Stimulated activated CD8-positive, alpha-beta memory T cell treated with anti-CD3 and anti-CD28 coated beads, Interleukin-2, amount 100 ng/mL, for 48 hours (primary cell): Measurements from ENCODE around the gene RFX3.

Experiments
- DNase-seq, 2 donors: peaks; one replicate each; pipeline ENCODE4 v3.0.0-alpha.2; 2020; ENCODE audit warnings: low read depth in 2 of 2

RFX3 gene

DNA sequence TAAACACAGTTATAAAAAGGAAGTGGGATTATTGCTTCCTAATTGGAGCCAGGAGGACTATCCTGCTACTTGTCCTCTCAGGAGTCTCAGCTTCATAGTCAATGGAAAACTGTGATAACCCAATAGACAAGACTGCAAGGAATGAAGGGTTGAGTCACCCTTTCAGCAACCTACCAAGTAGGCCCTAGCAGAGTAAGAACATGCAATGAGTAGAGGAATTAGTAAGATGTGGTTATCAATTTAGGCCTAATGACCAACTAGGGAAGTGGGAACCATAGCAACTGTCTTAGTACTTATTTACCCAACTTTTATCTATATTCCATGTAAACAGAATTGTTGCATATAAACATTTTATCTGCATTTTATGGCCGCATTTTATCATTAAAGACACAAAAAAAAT lies 310.1 kb downstream of the RFX3 start:
- DNase-seq: no peak

DNA sequence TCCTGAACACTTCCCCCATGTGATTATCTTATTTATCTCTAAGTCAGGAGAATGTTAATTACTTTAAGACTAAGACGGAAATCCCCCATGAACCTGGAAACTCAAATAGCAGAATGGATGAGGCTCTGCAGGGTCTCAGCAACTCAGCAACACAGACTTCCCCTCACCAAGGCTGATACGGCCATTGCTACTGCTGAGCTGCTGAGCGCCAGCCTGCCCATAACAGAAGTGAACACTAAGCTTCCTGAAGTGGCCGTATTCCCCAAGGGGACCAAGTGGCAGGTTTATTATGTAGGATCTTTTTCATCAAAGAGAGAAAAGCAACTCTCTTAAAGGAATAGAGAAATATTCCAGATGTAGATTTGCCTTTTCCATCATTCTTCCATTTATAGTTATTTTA lies 311.1 kb downstream of the RFX3 start:
- DNase-seq: no peak

DNA sequence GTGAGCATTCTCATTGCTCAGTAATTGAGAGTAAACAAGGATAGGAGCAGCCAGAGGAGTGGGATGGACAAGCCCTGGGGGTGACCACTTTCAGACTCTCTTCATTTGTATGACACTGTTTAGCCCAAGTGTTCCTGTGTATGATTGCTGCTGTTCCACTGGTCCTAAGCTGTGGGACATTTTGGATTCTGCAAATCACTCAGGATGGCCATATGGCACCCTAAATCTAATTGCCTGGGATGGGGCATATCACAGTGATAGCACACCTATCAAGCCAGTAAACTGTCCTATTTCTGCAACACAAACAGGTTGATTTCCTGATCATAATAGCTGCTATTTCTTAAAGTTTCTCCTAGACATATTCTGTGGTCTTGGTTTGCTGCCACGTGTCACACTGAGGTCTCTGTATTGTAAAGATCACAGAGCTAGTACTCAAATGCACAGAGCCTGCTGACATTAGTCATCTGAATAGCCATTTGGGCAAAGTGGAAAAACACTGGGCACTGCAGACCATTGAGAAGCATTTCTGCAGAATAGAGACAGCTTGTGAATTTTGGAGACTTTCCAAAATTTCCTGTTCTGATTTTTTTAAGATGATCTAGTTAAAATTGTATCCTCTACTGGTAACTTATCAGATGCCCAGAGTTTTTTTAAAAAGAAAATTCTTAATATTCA lies 320.2 kb downstream of the RFX3 start:
- no peak for DNase-seq

DNA sequence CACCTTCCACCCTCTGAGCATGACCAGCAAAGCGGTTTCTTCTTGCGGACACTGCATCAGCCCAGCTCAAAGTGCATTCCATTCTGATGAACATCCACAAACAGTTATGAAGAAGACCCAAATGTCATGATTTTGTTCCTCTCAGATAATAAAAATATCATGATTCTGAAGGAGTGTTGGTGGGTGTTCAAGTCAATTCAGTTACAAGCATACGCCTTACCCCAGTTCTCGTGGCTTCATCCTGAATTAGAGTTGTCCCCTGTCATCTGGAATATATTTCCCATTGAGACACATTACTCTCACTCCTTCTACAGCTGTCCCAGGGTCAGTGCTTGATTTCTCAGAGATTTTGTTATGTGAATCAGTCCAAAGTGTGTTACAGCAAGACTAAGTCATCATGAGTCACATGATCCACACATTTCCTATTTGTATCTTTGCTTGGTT lies 325.4 kb downstream of the RFX3 start:
- no peak for DNase-seq

DNA sequence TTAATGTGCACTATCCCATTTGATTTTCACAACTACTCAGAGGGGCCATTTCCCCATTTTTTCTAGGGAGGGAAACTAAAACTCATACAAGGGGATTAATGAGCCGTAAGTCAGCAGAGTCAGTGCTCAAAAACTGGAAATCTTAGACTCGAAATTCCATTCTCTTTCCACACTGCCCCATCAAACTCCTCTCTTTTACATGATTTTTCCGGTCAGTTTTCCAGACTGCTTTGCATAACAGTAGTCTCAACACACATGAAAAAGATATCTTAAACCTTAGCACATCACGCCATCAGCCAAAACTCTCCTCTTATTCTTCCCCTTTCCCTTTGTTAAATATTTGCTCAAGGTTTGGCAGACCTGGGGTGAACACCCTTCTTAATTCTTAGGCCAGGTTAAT lies 332.0 kb downstream of the RFX3 start:
- DNase-seq: no peak

DNA sequence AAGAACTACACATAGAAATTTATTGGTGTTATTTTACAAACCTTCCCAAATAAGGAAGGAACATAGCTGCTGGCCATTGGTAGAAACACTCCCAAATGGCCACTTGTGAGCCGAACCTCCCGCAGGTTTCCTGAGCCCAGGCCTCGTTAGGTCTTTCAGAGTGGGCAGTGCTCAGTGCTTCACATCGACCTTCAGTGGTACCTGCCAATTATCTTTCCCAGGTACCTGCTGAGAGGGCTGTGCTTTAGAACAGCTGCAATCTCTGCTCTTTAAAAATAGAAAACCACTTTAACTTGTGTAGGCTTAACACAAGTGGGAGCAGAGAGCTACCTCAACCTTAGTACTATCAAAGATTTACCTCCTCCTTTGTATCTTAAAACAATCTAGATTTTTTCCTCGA lies 334.1 kb downstream of the RFX3 start:
- no peak for DNase-seq

DNA sequence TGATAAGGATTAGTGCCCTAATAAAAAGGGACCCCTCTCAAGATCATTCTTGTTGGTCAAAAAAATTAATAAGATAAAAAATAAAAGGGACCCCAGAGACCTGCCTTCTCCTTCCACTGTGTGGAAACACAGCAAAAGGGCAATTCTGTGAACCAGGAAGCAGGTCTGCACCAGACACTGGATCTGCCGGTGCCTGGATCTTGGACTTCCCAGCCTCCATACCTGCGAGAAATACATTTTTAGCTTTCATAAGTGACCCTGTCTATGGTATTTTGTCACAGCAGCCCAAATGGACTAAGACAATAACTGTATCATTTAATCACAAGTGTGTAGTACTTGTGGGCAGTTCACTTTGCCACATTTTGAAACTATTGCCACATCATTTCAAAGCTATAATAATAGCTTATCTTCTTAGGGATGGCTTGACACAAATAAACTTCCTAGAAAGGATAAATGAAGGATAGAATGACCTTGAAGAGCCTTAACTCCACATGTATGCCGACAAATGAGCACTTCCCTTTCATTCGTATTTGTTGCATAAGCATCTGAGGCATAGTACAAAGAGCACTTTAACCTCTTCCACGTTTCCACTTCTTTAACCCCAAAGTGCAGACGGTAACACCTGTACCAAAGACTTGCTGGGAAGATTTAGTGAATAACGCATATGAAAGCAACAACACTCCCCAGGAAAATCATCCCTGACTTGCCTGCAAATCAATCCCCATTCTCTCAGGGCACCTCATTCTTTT lies 336.5 kb downstream of the RFX3 start:
- DNase-seq: no peak

DNA sequence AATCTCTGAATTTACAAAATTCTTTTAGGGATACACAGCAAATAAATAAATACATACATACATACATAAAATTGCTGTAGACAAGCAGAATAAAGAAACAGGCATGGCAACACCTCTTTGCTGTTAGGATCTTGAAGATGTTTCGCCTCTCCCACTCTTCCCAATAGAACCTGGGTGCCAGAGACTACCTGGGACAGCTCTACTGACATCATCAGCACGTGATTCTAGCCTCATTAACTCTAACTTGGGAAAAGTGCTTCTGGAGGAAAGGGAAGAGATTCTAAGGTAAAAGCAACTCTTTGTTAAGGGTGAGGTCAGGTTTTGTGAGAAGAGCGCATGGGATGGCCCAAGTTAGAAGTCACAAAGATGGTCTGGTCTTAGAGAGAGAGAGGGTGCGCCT lies 339.1 kb downstream of the RFX3 start:
- no peak for DNase-seq

DNA sequence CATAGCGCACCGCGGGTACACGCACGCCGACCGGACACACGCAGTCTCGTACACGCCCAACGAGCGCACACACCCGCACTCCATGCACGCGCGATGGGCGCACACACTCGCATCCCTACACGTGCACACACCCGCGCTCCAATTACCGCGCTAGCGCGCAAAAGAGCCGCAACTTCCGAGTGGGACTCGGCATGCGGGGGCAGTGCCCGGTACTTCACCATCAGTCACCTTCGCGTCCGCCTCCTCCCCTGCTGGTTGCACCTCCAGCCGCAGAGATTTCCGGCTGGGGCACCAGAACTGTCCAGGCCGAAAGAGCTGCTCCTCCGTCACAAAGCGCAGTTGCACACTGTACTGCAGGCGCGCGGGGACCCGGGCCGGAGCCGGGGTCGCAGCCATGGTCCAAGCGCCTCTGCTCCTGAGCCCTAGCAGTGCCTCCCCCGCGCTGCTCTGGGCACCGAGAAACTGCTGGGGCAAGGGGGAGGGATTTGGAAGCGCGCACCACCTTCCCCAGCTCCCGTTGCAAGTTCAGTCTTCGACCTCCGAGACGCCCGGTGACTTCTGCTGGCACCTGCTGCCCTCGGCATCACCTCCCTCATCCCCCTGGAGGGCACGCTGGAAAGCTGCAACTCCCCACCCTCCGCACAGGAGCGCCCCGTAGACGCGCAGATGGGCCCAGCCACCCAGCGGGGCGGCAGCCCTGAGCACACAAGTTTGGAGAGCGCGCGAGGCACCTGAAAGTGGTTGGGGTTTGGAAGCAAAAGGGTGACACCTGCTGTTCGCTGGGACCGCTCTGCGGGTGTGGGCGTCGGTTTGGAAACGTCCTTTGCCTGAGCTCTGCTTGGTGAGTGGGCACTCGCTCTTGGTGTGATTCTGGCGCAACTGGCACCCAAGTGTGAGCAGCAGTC lies 344.5 kb downstream of the RFX3 start:
- DNase-seq: peak; percentile 20 to 38

DNA sequence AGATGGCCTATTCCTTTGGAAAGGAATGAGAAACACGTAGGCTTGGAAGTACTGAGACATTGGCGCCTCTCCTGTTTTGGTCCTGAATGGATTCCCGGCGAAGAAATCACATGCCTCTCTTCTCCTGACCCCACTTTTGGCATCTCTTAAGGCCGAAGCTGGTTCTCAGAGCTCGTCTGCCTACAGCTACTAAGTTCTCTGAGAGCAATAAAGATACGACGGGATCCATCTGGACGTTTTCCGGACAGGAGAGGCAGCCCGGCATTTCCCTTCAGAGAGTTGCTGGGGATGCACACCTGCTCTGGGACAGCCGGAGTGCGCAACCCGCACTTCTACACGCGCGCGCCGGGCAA lies 345.1 kb downstream of the RFX3 start:
- DNase-seq: no peak

DNA sequence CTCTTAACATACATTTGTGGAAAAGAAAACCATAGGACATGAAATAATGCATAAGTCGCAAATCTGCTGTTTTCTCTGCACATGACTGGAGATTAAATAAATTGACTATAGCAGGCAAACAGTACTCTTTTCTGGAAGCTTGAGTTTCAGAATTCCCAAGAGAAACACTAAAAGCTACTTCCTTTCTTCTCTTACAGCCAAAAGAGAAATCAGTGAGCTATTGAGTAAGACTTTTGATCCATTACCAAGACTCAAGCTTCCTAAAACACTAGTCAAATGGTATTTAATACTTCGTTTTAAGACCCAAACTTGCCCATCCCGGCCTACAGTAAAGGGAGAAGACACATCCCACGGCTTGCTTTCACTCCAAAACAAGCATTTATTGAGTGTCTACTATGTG lies 346.1 kb downstream of the RFX3 start:
- no peak for DNase-seq

DNA sequence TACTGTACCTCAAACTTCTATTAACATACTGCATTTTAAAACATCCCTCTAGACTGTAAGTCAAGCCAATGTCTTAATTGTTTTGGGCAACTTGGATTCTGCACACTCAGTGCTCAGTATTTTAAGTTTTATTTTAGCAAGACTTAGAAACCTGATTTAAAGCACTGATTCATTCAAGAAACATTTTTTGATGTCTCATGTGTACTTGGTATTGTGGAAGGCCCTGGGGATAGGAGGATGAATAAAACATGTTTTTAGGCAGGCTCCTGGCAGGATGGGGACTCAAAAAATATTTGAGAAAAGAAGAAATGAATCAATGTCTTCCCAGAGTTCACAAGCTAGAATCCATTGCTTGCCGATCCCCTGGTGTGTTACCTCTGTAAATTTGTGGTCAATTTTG lies 347.9 kb downstream of the RFX3 start:
- no peak for DNase-seq

DNA sequence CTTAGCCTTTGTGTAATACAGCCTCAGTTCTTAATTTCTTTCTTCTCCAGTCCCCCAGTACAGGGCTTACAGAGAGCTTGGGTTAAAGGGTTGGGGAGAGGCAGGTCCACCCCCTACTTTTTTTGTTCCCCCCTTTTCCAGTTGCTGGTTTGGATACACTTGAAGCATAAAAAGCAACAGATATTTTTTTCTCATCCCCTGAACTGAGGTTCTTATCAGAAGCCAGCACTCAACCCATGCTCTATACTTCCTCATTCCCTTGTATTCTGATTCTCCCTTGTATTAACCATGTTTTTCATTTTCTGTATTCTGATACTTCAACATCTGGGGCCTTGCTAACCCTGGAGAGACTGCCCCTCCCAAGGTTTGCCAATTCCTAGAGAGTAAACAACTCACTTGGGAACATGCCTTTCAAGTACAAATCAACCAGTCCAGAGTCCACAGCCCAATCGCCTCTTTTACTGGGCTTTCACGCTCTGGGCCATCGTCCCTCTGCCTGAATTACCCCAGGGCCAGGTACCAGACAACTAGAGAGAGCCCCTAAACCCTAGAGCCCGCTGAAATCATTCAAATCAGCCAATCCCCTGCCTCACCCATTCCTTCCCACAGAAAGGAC lies 348.5 kb downstream of the RFX3 start:
- DNase-seq: no peak

DNA sequence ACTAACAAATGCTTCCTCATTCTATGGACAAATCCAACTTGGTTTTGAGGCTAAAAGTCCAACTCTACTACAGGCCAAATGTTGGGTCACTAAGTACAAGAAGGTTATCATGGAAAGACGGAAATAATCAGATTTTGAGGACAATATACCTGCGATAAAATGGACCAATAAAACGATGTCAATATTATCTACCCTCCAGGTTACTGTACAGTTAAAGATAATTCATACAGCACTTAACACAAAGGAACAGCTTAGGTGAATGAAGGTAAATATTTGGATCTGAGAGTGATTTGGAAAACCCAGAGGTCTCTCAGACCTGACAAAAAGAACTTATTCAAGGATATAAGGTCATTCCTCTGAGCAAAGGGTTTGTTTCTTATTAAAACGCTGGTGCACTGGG lies 352.4 kb downstream of the RFX3 start:
- DNase-seq: no peak

DNA sequence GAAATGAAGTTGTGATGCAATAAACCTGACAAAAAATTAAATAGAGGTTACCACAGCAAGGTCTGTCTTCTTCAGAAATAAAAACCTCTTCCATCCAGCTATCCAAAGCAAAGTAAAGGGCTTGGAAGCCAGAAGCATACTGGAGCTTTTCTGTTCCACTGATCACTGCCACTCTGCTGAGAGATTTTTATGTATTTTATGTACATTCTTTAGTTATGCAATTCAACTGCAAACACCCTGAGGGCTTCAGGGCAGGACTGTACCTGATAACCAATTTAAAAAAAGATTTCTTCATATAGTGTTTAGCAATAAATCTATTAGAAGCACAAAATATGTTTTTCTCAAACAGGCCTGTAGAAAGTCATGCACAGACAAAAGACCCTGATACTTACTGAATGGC lies 355.0 kb downstream of the RFX3 start:
- DNase-seq: no peak
